ENCODE measurements around the gene ZDHHC24. TPM values are rescaled to one million over a fixed set of nuclear protein-coding genes. Genes with fewer than 3 reads are reported as not detected.
"Not testable (repeated sequence)": the region's sequence is repeated elsewhere in the genome, so short reads cannot be mapped to it uniquely, and the experiment has no call there.

Gene ZDHHC24
- 32.0 TPM for total RNA-seq

GRCh38 chr11:66545701-66546367 lies at the start of gene ZDHHC24:
Gene ZDHHC24, minus strand, starts transcription at chr11:66546048. Its CDS starts 45 bp downstream, at chr11:66546003.
- DNase-seq (ENCODE audit: low read depth in 2 of 3, low spot score in 2 of 3) = peak; percentile 65 to 94 (median 93)

GRCh38 chr11:66595245-66595904 lies 49.5 kb upstream of the ZDHHC24 start:
- no peak for DNase-seq (ENCODE audit: low read depth in 2 of 3, low spot score in 2 of 3)

GRCh38 chr11:66593650-66594049 lies 47.8 kb upstream of the ZDHHC24 start:
- no peak for DNase-seq (ENCODE audit: low read depth in 2 of 3, low spot score in 2 of 3)

GRCh38 chr11:66593303-66593635 lies 47.4 kb upstream of the ZDHHC24 start:
- DNase-seq (ENCODE audit: low read depth in 2 of 3, low spot score in 2 of 3) = no peak

GRCh38 chr11:66592457-66593302 lies 46.8 kb upstream of the ZDHHC24 start, which contains the start of the genes CCDC87 and CCS:
Gene CCDC87, minus strand, starts transcription at chr11:66593063. Its CDS starts 48 bp downstream, at chr11:66593015.
Gene CCS, plus strand, starts transcription at chr11:66593185. Its CDS starts 77 bp downstream, at chr11:66593262.
- peak; percentile 96 to 98 (median 97) for DNase-seq (ENCODE audit: low read depth in 2 of 3, low spot score in 2 of 3)

GRCh38 chr11:66591175-66591574 lies 45.3 kb upstream of the ZDHHC24 start:
- DNase-seq (ENCODE audit: low read depth in 2 of 3, low spot score in 2 of 3) = no peak

- no peak for DNase-seq (ENCODE audit: low read depth in 2 of 3, low spot score in 2 of 3)
These were observed 44.3 kb upstream of the ZDHHC24 start for GRCh38 chr11:66589996-66590675.

- not testable (repeated sequence) for DNase-seq (ENCODE audit: low read depth in 2 of 3, low spot score in 2 of 3)
These were observed 43.5 kb upstream of the ZDHHC24 start for GRCh38 chr11:66589315-66589714.

GRCh38 chr11:66586136-66586535 lies 40.3 kb upstream of the ZDHHC24 start:
- DNase-seq (ENCODE audit: low read depth in 2 of 3, low spot score in 2 of 3) = no peak

- DNase-seq (ENCODE audit: low read depth in 2 of 3, low spot score in 2 of 3) = not testable (repeated sequence)
These were observed 39.6 kb upstream of the ZDHHC24 start for GRCh38 chr11:66585447-66585846.

- DNase-seq (ENCODE audit: low read depth in 2 of 3, low spot score in 2 of 3) = not testable (repeated sequence)
These were observed 36.8 kb upstream of the ZDHHC24 start for GRCh38 chr11:66582565-66583147.

GRCh38 chr11:66581261-66581660 lies 35.4 kb upstream of the ZDHHC24 start:
- no peak for DNase-seq (ENCODE audit: low read depth in 2 of 3, low spot score in 2 of 3)

GRCh38 chr11:66580803-66581202 lies 35.0 kb upstream of the ZDHHC24 start:
- no peak for DNase-seq (ENCODE audit: low read depth in 2 of 3, low spot score in 2 of 3)

GRCh38 chr11:66579017-66579606 lies 33.3 kb upstream of the ZDHHC24 start:
- DNase-seq (ENCODE audit: low read depth in 2 of 3, low spot score in 2 of 3) = peak; percentile 58 to 69 (median 64)

GRCh38 chr11:66570850-66571180 lies 25.0 kb upstream of the ZDHHC24 start:
- DNase-seq (ENCODE audit: low read depth in 2 of 3, low spot score in 2 of 3) = no peak

GRCh38 chr11:66570079-66570849 lies 24.4 kb upstream of the ZDHHC24 start:
- DNase-seq (ENCODE audit: low read depth in 2 of 3, low spot score in 2 of 3) = no peak

GRCh38 chr11:66569076-66569475 lies 23.2 kb upstream of the ZDHHC24 start:
- DNase-seq (ENCODE audit: low read depth in 2 of 3, low spot score in 2 of 3) = no peak

- peak in 2 of 3 donors; percentile 70 to 71 for DNase-seq (ENCODE audit: low read depth in 2 of 3, low spot score in 2 of 3)
These were observed 22.5 kb upstream of the ZDHHC24 start, which contains the start of gene CTSF for GRCh38 chr11:66568124-66568916. Gene CTSF, minus strand, starts transcription at chr11:66568606. Its CDS starts 120 bp downstream, at chr11:66568486.
